GM12864 (cell line): Measurements from ENCODE around the gene PLAGL1.

Experiments used
- DNase-seq: peaks from one replicate; pipeline ENCODE4 v3.0.0-alpha.2; 2011; ENCODE audit warnings: low read depth
- H3K4me3 ChIP-seq: 2 replicates; pipeline ENCODE4 v1.5.1; 2011; ENCODE audit warnings: mild to moderate bottlenecking, low read depth, low read length, control low read depth
- TF ChIP-seq, protein P1 (sequence below): IDR thresholded peaks from 2 replicates; pipeline ENCODE4 v1.5.1; 2011; ENCODE audit warnings: low read depth, mild to moderate bottlenecking, moderate library complexity, low read length, control low read depth, inconsistent platforms; ENCODE audit errors: missing control alignments

PLAGL1 gene

DNA sequence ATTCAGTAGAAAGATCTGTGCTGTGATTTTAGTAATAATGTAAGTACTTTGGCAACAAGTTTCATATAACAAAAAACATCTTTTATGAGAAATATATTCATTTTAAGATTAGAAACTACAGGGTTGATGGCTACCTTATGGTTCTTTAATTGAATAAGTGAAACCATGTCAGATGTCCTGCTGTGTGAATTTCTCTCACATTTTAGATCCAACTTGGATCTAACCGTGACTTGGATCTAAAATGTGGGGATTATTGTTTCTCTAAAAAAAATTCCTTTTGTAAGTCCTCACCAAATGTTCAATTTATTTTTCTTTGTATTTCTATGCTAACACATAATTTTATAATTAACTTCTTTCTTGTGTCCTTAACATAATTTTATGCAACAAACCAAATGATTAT is 113.4 kb downstream of the PLAGL1 start:
- DNase-seq: no peak
- H3K4me3 ChIP-seq: no peak overlapping the region
- TF ChIP-seq, protein P1, sequence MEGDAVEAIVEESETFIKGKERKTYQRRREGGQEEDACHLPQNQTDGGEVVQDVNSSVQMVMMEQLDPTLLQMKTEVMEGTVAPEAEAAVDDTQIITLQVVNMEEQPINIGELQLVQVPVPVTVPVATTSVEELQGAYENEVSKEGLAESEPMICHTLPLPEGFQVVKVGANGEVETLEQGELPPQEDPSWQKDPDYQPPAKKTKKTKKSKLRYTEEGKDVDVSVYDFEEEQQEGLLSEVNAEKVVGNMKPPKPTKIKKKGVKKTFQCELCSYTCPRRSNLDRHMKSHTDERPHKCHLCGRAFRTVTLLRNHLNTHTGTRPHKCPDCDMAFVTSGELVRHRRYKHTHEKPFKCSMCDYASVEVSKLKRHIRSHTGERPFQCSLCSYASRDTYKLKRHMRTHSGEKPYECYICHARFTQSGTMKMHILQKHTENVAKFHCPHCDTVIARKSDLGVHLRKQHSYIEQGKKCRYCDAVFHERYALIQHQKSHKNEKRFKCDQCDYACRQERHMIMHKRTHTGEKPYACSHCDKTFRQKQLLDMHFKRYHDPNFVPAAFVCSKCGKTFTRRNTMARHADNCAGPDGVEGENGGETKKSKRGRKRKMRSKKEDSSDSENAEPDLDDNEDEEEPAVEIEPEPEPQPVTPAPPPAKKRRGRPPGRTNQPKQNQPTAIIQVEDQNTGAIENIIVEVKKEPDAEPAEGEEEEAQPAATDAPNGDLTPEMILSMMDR: no peak
